A549 treated with AZD9567 at 1 μM for 4 hours (cell line): ENCODE results near the gene CUL1. TPM values are rescaled to one million over a fixed set of nuclear protein-coding genes. Genes with fewer than 3 reads are reported as not detected.

Source experiments
- total RNA-seq: library from RNA; stranded (reverse); fragments of 200-300 nt; extraction: Qiagen RNA extraction; gene quantifications from 5 replicates; pipeline ENCODE4 v1.2.3, GENCODE V29; 2022; ENCODE audit not compliant: insufficient read depth

Gene CUL1
- 53.9 to 63.2 TPM (median 57.5 TPM) in 5 replicates for total RNA-seq

GRCh38 chr7:148698397-148699023 lies at the start of gene CUL1:
TSS of gene CUL1 (plus strand) at chr7:148698903. CDS start at chr7:148730123, 31,220 bp downstream.

Other genes with a start within 250 kb of the CUL1 start
- not detected in 5 replicates for gene C7orf33, start 108.1 kb upstream of the CUL1 start, total RNA-seq
- gene EZH2, start 185.4 kb downstream of the CUL1 start, total RNA-seq = 21.5 to 28.5 TPM (median 23.7 TPM) in 5 replicates